Uterus (tissue), 4 donors: ENCODE data around the gene MEF2B. TPM values are rescaled to one million over a fixed set of nuclear protein-coding genes. Genes with fewer than 3 reads are reported as not detected.

Experiments
- DNase-seq, 2 donors: peaks; one replicate each; pipeline ENCODE4 v3.0.0-alpha.2; 2019 to 2020
- H3K27ac ChIP-seq, 2 donors: fragments of 200-600 bp; sonication (generic); 1 replicate in 1 of 2; 2 replicates in 1 of 2; pipeline ENCODE4 v1.5.1; 2016 to 2018
- H3K27me3 ChIP-seq, 2 donors: fragments of 200-600 bp; sonication (generic); one replicate each; pipeline ENCODE4 v1.5.1; 2018 to 2019; ENCODE audit warnings: control low read depth in 1 of 2
- H3K36me3 ChIP-seq, 2 donors: fragments of 200-600 bp; sonication (generic); one replicate each; pipeline ENCODE4 v1.5.1; 2019; ENCODE audit warnings: control low read depth in 1 of 2
- H3K4me1 ChIP-seq, 2 donors: fragments of 200-600 bp; sonication (generic); one replicate each; pipeline ENCODE4 v1.5.1; 2018 to 2019; ENCODE audit warnings: control low read depth in 1 of 2
- H3K4me3 ChIP-seq, 2 donors: fragments of 200-600 bp; sonication (generic); 1 replicate in 1 of 2; 2 replicates in 1 of 2; pipeline ENCODE4 v1.5.1; 2018 to 2019; ENCODE audit warnings: mild to moderate bottlenecking in 1 of 2
- H3K9me3 ChIP-seq, 2 donors: fragments of 200-600 bp; sonication (generic); one replicate each; pipeline ENCODE4 v1.5.1; 2019; ENCODE audit warnings: control low read depth in 1 of 2
- POLR2A ChIP-seq, 2 donors: fragments of 450-650 bp; IDR thresholded peaks; one replicate each; pipeline ENCODE4 v1.6.1; 2016; ENCODE audit warnings: antibody characterized with exemption in 2 of 2, mild to moderate bottlenecking in 1 of 2, moderate library complexity in 1 of 2
- intact Hi-C: fragments of 100-400 bp; cut with DNase I; formaldehyde crosslinking; loops from one replicate; pipeline ENCODE4 v1.15.1; 2023; ENCODE audit warnings: low total_unique reads
- total RNA-seq, 4 donors: library from RNA; depleted of rRNA in 3 of 4; stranded (reverse); fragments of >200 nt in 3 of 4; gene quantifications; one replicate each; pipeline versions ENCODE4 v1.1.0 to v1.2.4, GENCODE V29; 2014 to 2023
- TF ChIP-seq, protein P1 (sequence below), 4 experiments: fragments of 200-600 bp in 2 of 4; fragments of 450-650 bp in 2 of 4; sonication (generic) in 2 of 4; IDR thresholded peaks; one replicate each; pipeline ENCODE4 v1.5.1; 2016 to 2019; ENCODE audit warnings: antibody characterized with exemption in 4 of 4, mild to moderate bottlenecking in 2 of 4, moderate library complexity in 1 of 4
- donor health status: DM: yes; HTN: yes; CAD: no.

Gene MEF2B
- total RNA-seq, 4 donors from 2014 or later: 0.55 to 2.0 TPM; not detected in 2

DNA sequence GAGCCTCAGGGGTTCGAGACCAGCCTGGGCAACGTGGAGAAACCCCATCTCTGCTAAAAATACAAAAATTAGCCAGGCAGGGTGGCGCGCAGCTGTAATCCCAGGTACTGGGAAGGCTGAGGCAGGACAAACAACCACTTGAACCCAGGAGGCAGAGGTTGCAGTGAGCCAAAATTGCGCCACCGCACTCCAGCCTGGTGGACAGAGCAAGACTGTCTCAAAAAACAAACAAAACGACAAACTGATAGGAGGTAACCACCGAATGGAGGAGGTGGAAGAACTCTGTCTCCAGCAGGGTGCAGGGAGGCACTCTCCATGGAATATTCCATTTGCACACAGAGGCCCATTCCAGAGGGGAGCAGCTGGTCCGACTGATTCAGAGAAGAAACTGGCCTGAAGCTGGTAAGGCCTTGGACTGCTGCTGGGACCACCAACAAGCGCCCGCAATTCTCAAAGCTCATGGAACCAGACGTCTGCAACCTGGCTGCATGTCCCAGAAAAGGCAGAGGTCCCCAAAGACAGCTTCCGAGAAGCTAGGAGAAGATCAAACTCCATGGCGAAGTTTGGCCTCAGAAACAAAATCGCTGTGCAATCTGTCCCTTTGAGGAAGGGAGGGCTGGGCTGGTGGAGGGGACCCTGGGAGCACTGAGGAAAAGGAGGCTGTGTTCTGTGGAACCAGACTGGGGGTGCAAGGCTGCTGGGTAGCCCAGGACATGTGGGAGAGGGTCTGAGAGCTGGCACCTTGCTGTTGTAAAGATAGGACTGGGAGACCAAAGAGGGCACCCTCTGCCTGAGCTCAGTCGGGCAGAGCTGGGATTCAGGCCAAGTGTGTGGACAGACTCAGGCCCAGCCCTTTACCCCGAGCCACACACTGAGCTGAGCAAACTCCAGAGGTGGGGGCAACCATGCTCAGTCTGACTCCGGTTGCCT, 71.1 kb downstream of the MEF2B start:
- Histone ChIP-seq H3K4me1 (no peaks in the 10 kb centered on the region), H3K36me3 (no peaks in the 10 kb centered on the region)
- intact Hi-C loops: no loop called here

DNA sequence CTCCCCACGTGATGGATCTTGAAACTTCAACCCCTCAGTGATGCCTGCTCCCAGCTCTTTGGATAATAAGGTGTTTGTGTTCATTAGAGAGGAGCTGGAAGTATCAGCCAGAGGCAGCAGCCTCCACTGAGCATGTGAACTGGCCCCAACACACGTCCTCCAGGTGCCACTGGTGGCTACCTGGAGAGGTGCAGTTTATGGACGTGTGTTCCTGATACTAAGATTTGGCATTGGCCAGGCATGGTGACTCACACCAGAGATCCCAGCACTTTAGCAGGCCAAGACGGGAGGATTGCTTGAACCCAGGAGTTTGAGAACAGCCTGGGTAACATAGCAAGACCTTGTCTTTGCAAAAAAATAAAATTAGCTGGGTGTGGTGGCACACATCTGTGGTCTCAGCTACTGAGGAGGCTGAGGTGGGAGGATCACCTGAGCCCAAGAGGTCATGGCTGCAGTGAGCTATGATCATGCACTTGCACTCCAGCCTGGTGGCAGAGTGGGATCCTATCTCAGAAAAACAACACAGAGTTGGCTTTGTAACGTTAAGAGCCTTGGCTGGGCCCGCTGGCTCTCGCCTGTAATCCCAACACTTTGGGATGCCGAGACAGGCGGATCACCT, 71.9 kb downstream of the MEF2B start:
- H3K27me3 ChIP-seq: no peaks in the 10 kb centered on the region
- H3K4me3 ChIP-seq: no peak overlapping the region
- intact Hi-C loops: no loop called here
- H3K27ac ChIP-seq: no peak overlapping the region
- no peaks in the 10 kb centered on the region for H3K36me3 ChIP-seq
- no peaks in the 10 kb centered on the region for H3K4me1 ChIP-seq
- no peaks in the 10 kb centered on the region for H3K9me3 ChIP-seq
- TF ChIP-seq POLR2A (IDR thresholded peaks at IDR 0.05): no peak
- TF ChIP-seq, protein P1, sequence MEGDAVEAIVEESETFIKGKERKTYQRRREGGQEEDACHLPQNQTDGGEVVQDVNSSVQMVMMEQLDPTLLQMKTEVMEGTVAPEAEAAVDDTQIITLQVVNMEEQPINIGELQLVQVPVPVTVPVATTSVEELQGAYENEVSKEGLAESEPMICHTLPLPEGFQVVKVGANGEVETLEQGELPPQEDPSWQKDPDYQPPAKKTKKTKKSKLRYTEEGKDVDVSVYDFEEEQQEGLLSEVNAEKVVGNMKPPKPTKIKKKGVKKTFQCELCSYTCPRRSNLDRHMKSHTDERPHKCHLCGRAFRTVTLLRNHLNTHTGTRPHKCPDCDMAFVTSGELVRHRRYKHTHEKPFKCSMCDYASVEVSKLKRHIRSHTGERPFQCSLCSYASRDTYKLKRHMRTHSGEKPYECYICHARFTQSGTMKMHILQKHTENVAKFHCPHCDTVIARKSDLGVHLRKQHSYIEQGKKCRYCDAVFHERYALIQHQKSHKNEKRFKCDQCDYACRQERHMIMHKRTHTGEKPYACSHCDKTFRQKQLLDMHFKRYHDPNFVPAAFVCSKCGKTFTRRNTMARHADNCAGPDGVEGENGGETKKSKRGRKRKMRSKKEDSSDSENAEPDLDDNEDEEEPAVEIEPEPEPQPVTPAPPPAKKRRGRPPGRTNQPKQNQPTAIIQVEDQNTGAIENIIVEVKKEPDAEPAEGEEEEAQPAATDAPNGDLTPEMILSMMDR (IDR thresholded peaks at IDR 0.05): no peak
- no peak for DNase-seq

More for the DNA sequence above, 71.1 kb downstream of the MEF2B start:
- TF ChIP-seq, protein P1 (IDR thresholded peaks at IDR 0.05): no peak
- TF ChIP-seq POLR2A (IDR thresholded peaks at IDR 0.05): no peak
- Histone ChIP-seq H3K9me3 (no peaks in the 10 kb centered on the region), H3K4me3 (no peak overlapping the region), H3K27me3 (no peaks in the 10 kb centered on the region), H3K27ac (no peak overlapping the region)
- DNase-seq: no peak

DNA sequence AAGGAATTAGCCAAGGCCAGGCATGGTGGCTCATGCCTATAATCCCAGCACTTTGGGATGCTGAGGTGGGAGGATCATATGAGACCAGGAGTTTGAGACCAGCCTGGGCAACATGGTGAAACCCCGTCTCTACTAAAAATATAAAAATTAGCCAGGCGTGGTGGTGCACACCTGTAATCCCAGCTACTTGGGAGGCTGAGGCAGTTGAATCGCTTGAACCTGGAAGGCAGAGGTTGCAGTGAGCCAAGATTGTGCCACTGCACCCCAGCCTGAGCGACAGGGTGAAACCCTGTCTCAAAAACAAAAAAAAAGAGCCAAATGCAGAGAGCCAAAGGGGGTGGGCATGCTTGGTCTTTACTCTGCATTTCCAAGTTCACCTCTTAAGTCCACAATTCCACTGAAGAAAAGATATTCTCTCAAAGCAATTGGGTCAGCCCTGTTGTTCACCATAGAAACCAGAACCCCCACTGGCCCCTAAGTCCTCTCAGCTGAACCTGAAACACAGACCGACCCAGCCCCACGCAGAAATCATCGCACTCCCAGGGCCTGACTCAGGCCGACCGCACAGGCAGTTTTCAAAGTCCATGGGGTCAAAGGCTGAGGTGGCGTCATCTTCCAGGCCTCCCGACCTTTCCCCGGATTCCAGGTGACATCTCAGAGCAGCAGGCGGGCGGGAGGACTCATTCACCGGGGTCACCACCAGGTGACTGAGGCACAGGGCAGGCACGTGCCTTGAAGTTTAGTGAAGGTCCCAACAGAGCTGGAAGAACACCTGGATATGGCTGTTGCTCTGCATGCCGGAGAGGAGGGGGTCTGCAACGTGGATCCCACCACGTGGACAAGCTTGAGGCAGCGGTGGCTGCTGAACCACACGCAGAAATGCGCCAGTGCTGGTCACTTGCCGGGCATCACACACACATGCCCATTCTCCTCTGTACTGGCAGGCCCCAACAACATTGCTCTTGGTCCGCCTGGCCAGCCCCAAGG, 73.1 kb downstream of the MEF2B start:
- no peaks in the 10 kb centered on the region for H3K4me1 ChIP-seq
- DNase-seq: no peak
- no peaks in the 10 kb centered on the region for H3K27me3 ChIP-seq
- no peak overlapping the region for H3K27ac ChIP-seq
- no peaks in the 10 kb centered on the region for H3K9me3 ChIP-seq
- no peak overlapping the region for H3K4me3 ChIP-seq
- H3K36me3 ChIP-seq: no peaks in the 10 kb centered on the region
- intact Hi-C loops: no loop called here
- TF ChIP-seq, protein P1 (IDR thresholded peaks at IDR 0.05): no peak
- TF ChIP-seq POLR2A (IDR thresholded peaks at IDR 0.05): no peak

DNA sequence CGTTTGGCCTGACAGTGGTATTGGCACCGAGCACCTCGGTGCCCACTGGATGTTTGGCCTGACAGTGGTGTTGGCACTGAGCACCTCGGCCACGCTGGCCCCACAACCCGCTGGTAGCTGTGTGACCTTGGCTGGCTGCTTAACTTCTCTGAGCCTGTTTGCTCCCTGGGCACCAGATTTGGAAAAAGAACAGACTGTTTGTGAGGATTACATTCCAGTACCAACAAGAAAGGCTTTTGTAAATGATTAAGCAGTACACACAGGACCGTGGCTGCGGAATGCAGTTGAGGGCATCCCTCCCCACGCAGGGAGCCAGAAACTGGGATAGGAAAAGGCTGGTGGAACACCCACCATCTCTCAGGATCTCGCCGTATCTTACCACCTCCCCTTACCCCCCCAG, 74.4 kb downstream of the MEF2B start:
- no peaks in the 10 kb centered on the region for H3K36me3 ChIP-seq
- H3K27ac ChIP-seq: no peak overlapping the region
- no peaks in the 10 kb centered on the region for H3K4me1 ChIP-seq
- TF ChIP-seq, protein P1 (IDR thresholded peaks at IDR 0.05): no peak
- intact Hi-C loops: no loop called here
- no peaks in the 10 kb centered on the region for H3K27me3 ChIP-seq
- no peak for DNase-seq
- no peaks in the 10 kb centered on the region for H3K9me3 ChIP-seq
- no peak overlapping the region for H3K4me3 ChIP-seq

Other genes with a start within 250 kb of the MEF2B start
- 10 to 100 TPM in 3 of 4 donors, 1 to 10 TPM in 1; 4.4 to 24.8 (median 23.3) TPM for gene HOMER3, start 229.0 kb downstream of the MEF2B start, total RNA-seq
- 10 to 100 TPM; 22.5 to 95.8 (median 53.7) TPM for gene SUGP2, start 136.7 kb downstream of the MEF2B start, total RNA-seq
- gene ARMC6, start 136.7 kb downstream of the MEF2B start, total RNA-seq: 10 to 100 TPM; 12.0 to 32.3 (median 15.6) TPM
- gene SLC25A42, start 106.3 kb downstream of the MEF2B start, total RNA-seq: 10 to 100 TPM in 1 of 4 donors, 1 to 10 TPM in 3; 2.9 to 25.7 (median 5.9) TPM
- 10 to 100 TPM in 3 of 4 donors, 1 to 10 TPM in 1; 3.5 to 33.6 (median 17.3) TPM for gene TMEM161A, start 31.8 kb downstream of the MEF2B start, total RNA-seq
- gene BORCS8, start 21.9 kb upstream of the MEF2B start, total RNA-seq: 10 to 100 TPM in 1 of 4 donors, 1 to 10 TPM in 1, under 1 TPM in 1, not detected in 1; 0.26 to 28.4 (median 4.0) TPM
- gene RFXANK, start 22.0 kb upstream of the MEF2B start, total RNA-seq: 10 to 100 TPM; 24.4 to 60.2 (median 53.8) TPM
- gene NR2C2AP, start 33.2 kb upstream of the MEF2B start, total RNA-seq: 10 to 100 TPM in 2 of 4 donors, 1 to 10 TPM in 1, under 1 TPM in 1; 0.77 to 16.0 (median 8.5) TPM
- gene NCAN, start 41.7 kb upstream of the MEF2B start, total RNA-seq: under 1 TPM in 1 of 4 donors, not detected in 3; 0.21 TPM
- gene TM6SF2, start 103.0 kb upstream of the MEF2B start, total RNA-seq: under 1 TPM in 1 of 4 donors, not detected in 3; 0.88 TPM
- gene SUGP1, start 150.2 kb upstream of the MEF2B start, total RNA-seq: 10 to 100 TPM in 2 of 4 donors, 1 to 10 TPM in 2; 9.5 to 43.6 (median 14.0) TPM
- gene MAU2, start 150.6 kb upstream of the MEF2B start, total RNA-seq: 10 to 100 TPM; 32.4 to 87.6 (median 70.0) TPM
- gene GATAD2A, start 235.4 kb upstream of the MEF2B start, total RNA-seq: 10 to 100 TPM in 3 of 4 donors, 1 to 10 TPM in 1; 9.7 to 65.1 (median 22.3) TPM